ENCODE results near the gene LYPD6B.

The LYPD6B gene

DNA sequence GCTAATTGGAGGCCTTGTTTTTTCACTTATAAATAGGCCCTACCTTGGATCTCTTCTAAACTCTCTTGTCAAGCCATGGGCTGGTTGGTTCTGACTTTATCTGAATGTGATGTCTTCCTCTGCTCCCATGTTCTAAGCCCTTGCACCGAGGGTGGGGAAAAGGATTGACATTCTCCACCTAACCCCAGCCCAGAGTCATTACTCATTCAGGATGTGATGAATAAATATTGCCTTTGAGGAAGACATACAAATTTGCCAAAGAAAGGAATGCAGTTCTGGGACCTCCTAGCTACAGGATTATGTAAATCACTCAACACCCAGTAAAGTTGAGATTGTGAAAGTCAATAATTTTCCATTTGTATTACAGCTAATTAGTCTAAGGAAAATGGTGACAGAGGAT, 149.8 kb downstream of the LYPD6B start:
- Histone ChIP-seq H3K36me3 (ENCODE audit: control insufficient read depth, insufficient read depth, low read length) (no peaks in the 10 kb centered on the region), H3K4me1 (peaks cover 12% of the 10 kb centered on the region), H3K9me3 (ENCODE audit: control insufficient read depth, low read length) (no peaks in the 10 kb centered on the region), H3K27me3 (ENCODE audit: control insufficient read depth, insufficient read depth, low read length) (no peaks in the 10 kb centered on the region), H3K4me2 (ENCODE audit: low read length) (no peak overlapping the region), H3K9ac (no peak overlapping the region), H3K79me2 (no peaks in the 10 kb centered on the region), H3K27ac (no peak overlapping the region), H3K4me3 (ENCODE audit: low read depth, low read length) (no peak overlapping the region), H2AFZ (no peak overlapping the region)
- TF ChIP-seq, protein P1, sequence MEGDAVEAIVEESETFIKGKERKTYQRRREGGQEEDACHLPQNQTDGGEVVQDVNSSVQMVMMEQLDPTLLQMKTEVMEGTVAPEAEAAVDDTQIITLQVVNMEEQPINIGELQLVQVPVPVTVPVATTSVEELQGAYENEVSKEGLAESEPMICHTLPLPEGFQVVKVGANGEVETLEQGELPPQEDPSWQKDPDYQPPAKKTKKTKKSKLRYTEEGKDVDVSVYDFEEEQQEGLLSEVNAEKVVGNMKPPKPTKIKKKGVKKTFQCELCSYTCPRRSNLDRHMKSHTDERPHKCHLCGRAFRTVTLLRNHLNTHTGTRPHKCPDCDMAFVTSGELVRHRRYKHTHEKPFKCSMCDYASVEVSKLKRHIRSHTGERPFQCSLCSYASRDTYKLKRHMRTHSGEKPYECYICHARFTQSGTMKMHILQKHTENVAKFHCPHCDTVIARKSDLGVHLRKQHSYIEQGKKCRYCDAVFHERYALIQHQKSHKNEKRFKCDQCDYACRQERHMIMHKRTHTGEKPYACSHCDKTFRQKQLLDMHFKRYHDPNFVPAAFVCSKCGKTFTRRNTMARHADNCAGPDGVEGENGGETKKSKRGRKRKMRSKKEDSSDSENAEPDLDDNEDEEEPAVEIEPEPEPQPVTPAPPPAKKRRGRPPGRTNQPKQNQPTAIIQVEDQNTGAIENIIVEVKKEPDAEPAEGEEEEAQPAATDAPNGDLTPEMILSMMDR (IDR thresholded peaks at IDR 0.05), result no peak

DNA sequence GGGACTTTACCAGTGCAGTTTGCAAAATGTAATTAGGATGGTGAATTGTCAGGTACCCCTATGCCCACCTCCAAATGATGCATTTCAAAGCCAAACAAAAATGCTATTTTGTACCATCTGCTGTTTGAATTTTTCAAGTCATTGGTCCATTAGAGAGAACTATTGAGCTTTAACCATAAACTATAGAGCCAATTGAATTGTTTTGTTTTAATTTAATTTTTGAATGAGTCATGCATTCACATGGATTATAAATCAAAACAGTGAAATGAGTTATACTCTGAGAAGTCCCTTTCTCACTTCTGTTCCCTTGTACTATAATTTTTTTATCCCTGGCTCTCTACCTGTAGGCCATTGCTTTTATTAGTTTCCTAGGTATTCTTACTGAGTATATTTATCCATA, 151.3 kb downstream of the LYPD6B start:
- no peak overlapping the region for H3K9ac ChIP-seq
- peaks cover 8% of the 10 kb centered on the region for H3K4me1 ChIP-seq
- no peak overlapping the region for H3K4me2 ChIP-seq (ENCODE audit: low read length)
- TF ChIP-seq, protein P1 (IDR thresholded peaks at IDR 0.05), result no peak
- H3K4me3 ChIP-seq (ENCODE audit: low read depth, low read length), result no peak overlapping the region
- no peaks in the 10 kb centered on the region for H3K27me3 ChIP-seq (ENCODE audit: control insufficient read depth, insufficient read depth, low read length)
- no peak overlapping the region for H3K27ac ChIP-seq
- no peaks in the 10 kb centered on the region for H3K36me3 ChIP-seq (ENCODE audit: control insufficient read depth, insufficient read depth, low read length)
- H2AFZ ChIP-seq, result no peak overlapping the region
- H3K9me3 ChIP-seq (ENCODE audit: control insufficient read depth, low read length), result no peaks in the 10 kb centered on the region
- no peaks in the 10 kb centered on the region for H3K79me2 ChIP-seq

DNA sequence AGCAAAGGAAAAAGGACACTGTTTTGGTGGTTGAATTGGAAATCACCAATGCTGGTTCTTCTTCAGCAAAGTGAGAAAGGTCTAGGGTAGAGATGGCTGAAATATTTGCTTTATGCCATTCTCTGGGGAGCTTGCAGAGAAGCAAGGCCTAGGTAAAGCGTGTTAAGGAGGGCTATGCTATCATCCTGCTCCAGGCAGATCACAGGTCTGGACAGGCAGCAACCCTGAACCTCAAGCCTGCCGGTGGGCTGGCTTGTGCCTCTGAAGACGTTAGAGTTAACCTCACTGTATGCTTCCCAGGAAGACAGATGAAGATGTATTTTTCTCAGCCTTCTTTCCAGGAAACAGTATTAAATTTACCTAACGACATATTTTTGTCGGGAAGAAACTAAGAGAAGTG, 153.4 kb downstream of the LYPD6B start:
- no peak overlapping the region for H2AFZ ChIP-seq
- no peak overlapping the region for H3K4me2 ChIP-seq (ENCODE audit: low read length)
- H3K4me3 ChIP-seq (ENCODE audit: low read depth, low read length), result no peak overlapping the region
- H3K36me3 ChIP-seq (ENCODE audit: control insufficient read depth, insufficient read depth, low read length), result no peaks in the 10 kb centered on the region
- no peaks in the 10 kb centered on the region for H3K27me3 ChIP-seq (ENCODE audit: control insufficient read depth, insufficient read depth, low read length)
- H3K9me3 ChIP-seq (ENCODE audit: control insufficient read depth, low read length), result no peaks in the 10 kb centered on the region
- H3K79me2 ChIP-seq, result no peaks in the 10 kb centered on the region
- H3K4me1 ChIP-seq, result no peaks in the 10 kb centered on the region
- TF ChIP-seq, protein P1 (IDR thresholded peaks at IDR 0.05), result no peak
- H3K27ac ChIP-seq, result no peak overlapping the region
- H3K9ac ChIP-seq, result no peak overlapping the region

DNA sequence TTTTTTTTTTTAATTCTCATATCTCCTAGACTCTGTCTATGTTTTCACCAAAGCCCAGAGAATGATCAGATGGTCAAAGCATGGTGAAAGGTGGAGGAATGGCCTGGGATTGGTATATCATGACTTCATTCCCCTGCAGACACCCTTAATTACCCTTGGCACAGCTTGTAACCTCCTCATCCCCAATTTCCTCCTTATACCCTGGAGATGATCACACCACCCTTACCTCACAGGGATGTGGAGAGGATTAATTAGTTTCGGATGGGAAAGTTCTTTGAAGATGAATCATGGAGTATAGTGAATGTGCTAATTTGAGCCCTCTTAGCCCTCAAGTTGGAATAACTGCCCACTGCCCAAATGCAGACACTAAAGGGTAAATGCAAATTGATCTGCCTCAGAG, 153.9 kb downstream of the LYPD6B start:
- no peaks in the 10 kb centered on the region for H3K79me2 ChIP-seq
- no peak overlapping the region for H2AFZ ChIP-seq
- H3K4me3 ChIP-seq (ENCODE audit: low read depth, low read length), result no peak overlapping the region
- no peak overlapping the region for H3K27ac ChIP-seq
- H3K27me3 ChIP-seq (ENCODE audit: control insufficient read depth, insufficient read depth, low read length), result no peaks in the 10 kb centered on the region
- TF ChIP-seq, protein P1 (IDR thresholded peaks at IDR 0.05), result no peak
- no peak overlapping the region for H3K9ac ChIP-seq
- no peaks in the 10 kb centered on the region for H3K9me3 ChIP-seq (ENCODE audit: control insufficient read depth, low read length)
- no peaks in the 10 kb centered on the region for H3K4me1 ChIP-seq
- H3K36me3 ChIP-seq (ENCODE audit: control insufficient read depth, insufficient read depth, low read length), result no peaks in the 10 kb centered on the region
- no peak overlapping the region for H3K4me2 ChIP-seq (ENCODE audit: low read length)

DNA sequence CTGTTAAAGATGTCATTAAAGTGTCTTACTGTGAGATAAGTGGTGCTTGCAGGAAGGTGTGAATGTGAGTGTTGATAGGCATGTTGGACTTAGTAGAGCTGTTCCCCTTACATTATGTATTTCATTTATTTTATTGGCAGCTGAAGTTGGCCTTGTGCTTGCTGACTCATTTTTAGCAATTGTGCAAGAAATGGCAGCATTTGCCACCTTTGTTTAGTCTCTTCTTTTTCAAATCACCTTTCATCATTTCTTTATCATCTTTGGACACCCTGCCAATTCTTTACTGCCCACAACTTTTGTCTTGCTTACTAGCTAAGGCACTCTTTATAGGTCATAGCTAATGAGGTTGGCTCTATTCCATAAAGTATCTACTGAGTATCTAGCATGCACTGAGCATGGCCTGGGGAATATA, 161.6 kb downstream of the LYPD6B start:
- no peak overlapping the region for H3K9ac ChIP-seq
- TF ChIP-seq, protein P1 (IDR thresholded peaks at IDR 0.05), result no peak
- no peaks in the 10 kb centered on the region for H3K79me2 ChIP-seq
- H3K9me3 ChIP-seq (ENCODE audit: control insufficient read depth, low read length), result no peaks in the 10 kb centered on the region
- no peak overlapping the region for H3K4me2 ChIP-seq (ENCODE audit: low read length)
- no peak overlapping the region for H2AFZ ChIP-seq
- H3K4me1 ChIP-seq, result peaks cover 6% of the 10 kb centered on the region
- H3K27ac ChIP-seq, result no peak overlapping the region
- H3K4me3 ChIP-seq (ENCODE audit: low read depth, low read length), result no peak overlapping the region
- no peaks in the 10 kb centered on the region for H3K36me3 ChIP-seq (ENCODE audit: control insufficient read depth, insufficient read depth, low read length)
- H3K27me3 ChIP-seq (ENCODE audit: control insufficient read depth, insufficient read depth, low read length), result no peaks in the 10 kb centered on the region
